ENCODE data around the gene INO80C. TPM values are rescaled to one million over a fixed set of nuclear protein-coding genes. Genes with fewer than 3 reads are reported as not detected.
"Not testable (repeated sequence)": the region's sequence is repeated elsewhere in the genome, so short reads cannot be mapped to it uniquely, and the experiment has no call there.

Gene INO80C
- total RNA-seq, 4 donors from 2014 or later: 5.3 to 6.4 (median 5.5) TPM

DNA sequence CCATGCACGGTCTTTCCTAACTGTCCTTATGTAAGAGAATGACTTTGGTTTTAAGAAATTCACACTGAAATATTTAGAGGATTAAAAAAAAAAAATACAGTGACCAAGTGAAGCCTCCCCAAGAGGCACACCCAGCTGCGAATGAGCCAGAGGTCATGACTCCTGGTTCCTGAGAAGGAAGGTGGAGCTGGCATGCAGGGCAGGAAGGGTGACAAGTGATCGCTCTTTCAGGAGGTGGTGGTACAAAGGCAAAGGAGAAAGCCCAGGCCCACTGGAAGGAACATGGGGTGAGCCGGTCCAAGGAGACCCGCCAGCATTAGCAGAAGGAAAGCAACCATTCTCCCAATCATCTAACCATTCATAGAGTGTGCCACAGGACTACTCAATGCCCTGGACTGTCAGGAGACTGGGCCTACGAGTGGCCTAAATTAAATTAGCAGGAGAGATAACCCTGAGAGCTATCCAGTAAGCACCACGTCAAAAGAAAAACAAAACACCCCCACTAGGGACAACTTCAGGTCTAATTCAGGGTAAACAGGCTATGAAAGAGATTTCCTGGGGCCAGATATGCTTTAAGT lies 7.8 kb downstream of the INO80C start:
- no peak for DNase-seq
- peak overlapping the region in 1 of 4 donors; percentile 33 for H3K27ac ChIP-seq
- ATAC-seq: no peak
- no peak for TF ChIP-seq POLR2A (IDR thresholded peaks at IDR 0.05)
- TF ChIP-seq, protein P1, sequence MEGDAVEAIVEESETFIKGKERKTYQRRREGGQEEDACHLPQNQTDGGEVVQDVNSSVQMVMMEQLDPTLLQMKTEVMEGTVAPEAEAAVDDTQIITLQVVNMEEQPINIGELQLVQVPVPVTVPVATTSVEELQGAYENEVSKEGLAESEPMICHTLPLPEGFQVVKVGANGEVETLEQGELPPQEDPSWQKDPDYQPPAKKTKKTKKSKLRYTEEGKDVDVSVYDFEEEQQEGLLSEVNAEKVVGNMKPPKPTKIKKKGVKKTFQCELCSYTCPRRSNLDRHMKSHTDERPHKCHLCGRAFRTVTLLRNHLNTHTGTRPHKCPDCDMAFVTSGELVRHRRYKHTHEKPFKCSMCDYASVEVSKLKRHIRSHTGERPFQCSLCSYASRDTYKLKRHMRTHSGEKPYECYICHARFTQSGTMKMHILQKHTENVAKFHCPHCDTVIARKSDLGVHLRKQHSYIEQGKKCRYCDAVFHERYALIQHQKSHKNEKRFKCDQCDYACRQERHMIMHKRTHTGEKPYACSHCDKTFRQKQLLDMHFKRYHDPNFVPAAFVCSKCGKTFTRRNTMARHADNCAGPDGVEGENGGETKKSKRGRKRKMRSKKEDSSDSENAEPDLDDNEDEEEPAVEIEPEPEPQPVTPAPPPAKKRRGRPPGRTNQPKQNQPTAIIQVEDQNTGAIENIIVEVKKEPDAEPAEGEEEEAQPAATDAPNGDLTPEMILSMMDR (IDR thresholded peaks at IDR 0.05 in 4 of 5, conservative IDR thresholded peaks at IDR 0.05 in 1 of 5): no peak
- in situ Hi-C loops (cut with MboI; ENCODE audit: low sequenced_read_pairs in 4 of 4): loop anchor here in 1 of 4 donors (10.0 kb wide), 1 partner anchor 95 kb away; the partner anchor contains the start of gene GALNT1
- H3K4me3 ChIP-seq: no peak overlapping the region
- no peaks in the 10 kb centered on the region for H3K36me3 ChIP-seq
- intact Hi-C loops (cut with DNase I; ENCODE audit: low total_unique reads): no loop called here
- H3K9me3 ChIP-seq: no peaks in the 10 kb centered on the region
- no peaks in the 10 kb centered on the region for H3K27me3 ChIP-seq
- peaks cover 0 to 9% of the 10 kb centered on the region in 2 donors for H3K4me1 ChIP-seq

DNA sequence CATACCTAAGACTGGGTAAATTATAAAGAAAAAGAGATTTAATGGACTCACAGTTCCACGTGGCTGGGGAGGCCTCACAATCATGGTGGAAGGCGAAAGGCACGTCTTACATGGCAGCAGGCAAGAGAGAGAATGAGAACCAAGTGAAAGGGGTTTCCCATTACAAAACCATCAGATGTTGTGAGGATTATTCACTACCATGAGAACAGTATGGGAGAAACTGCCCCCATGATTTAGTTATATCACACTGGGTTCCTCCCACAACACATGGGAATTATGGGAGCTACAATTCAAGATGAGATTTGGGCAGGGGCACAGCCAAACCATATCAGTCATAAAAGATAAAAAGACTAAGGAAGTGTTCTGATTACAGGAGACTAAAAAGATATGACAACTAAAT lies 8.5 kb downstream of the INO80C start:
- ATAC-seq; H3K27ac ChIP-seq; H3K36me3 ChIP-seq; H3K27me3 ChIP-seq; in situ Hi-C loops (cut with MboI; ENCODE audit: low sequenced_read_pairs in 4 of 4); H3K9me3 ChIP-seq; intact Hi-C loops (cut with DNase I; ENCODE audit: low total_unique reads); H3K4me3 ChIP-seq; DNase-seq; H3K4me1 ChIP-seq: not testable (repeated sequence)

DNA sequence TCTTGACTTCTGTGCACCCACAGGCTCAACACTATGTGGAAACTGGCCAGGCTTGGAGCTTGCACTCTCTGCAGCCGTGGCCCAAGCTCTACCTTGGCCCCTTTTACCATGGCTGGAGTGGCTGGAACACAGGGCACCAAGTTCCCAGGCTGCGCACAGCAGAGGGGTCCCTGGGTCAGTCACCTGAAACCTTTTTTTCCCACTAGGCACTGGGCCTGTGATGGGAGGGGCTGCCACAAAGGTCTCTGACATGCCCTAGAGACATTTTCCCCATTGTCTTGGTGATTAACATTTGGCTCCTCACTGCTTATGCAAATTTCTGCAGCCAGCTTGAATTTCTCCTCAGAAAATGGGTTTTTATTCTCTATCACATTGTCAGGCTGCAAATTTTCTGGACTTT lies 9.4 kb downstream of the INO80C start:
- not testable (repeated sequence) for ATAC-seq

DNA sequence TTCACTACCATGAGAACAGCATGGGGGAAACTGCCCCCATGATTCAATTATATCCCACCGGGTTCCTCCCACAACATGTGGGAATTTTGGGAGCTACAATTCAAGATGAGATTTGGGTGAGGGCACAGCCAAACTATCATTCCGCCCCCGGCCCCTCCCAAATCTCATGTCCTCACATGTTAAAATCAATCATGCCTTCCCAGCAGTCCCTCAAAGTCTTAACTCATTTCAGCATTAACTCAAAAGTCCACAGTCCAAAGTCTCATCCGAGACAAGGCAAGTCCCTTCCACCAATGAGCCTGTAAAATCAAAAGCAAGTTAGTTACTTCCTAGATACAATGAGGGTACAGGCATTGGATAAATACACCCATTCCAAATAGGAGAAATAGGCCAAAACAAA lies 10.2 kb downstream of the INO80C start:
- in situ Hi-C loops (cut with MboI; ENCODE audit: low sequenced_read_pairs in 4 of 4); H3K27me3 ChIP-seq; H3K36me3 ChIP-seq; ATAC-seq; intact Hi-C loops (cut with DNase I; ENCODE audit: low total_unique reads); H3K4me3 ChIP-seq; H3K4me1 ChIP-seq; DNase-seq; H3K27ac ChIP-seq; H3K9me3 ChIP-seq: not testable (repeated sequence)

More for the DNA sequence above, 9.4 kb downstream of the INO80C start:
- DNase-seq; H3K27me3 ChIP-seq; H3K4me1 ChIP-seq; in situ Hi-C loops (cut with MboI; ENCODE audit: low sequenced_read_pairs in 4 of 4); H3K36me3 ChIP-seq; intact Hi-C loops (cut with DNase I; ENCODE audit: low total_unique reads); H3K27ac ChIP-seq; H3K4me3 ChIP-seq; H3K9me3 ChIP-seq: not testable (repeated sequence)

DNA sequence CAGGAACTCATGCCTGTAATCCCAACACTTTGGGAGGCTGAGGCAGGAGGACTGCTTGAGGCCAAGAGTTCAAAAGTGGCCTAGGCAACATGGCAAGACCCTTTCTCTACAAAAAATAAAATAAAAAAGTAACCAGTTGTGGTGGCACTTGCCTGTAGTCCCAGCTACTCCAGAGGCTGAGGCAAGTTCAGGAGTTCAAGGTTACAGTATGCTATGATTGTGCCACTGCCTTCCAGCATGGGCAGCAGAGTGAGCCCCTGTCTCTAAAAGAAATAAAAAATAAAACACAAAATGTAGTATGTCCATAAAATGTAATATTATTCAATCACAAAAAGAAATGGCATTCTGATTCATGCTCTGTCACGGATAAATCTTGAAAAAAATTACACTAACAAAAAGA lies 11.9 kb downstream of the INO80C start:
- intact Hi-C loops (cut with DNase I; ENCODE audit: low total_unique reads): no loop called here
- no peak overlapping the region for H3K4me3 ChIP-seq

DNA sequence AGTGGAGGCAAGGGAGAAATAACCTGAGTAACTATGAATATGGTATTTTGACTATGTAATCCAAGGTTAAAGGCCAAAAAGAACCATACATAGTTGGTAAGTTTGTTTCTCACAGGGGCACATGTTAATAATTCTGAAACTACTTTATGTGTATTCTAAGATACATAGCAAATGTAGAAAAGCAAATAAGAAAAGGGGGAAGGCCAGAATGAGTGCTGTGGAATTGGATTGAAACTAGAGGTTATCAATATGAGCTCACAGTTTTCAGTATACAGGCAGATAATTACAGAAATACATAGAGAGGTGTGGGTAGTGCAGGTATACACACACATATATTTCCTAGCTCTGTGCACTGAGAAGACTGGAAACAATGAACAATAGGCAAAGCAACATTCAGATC lies 13.7 kb downstream of the INO80C start:
- intact Hi-C loops (cut with DNase I; ENCODE audit: low total_unique reads) (no loop called here), in situ Hi-C loops (cut with MboI; ENCODE audit: low sequenced_read_pairs in 4 of 4) (no loop called here)
- Histone ChIP-seq H3K27me3 (no peaks in the 10 kb centered on the region), H3K27ac (no peak overlapping the region), H3K4me3 (no peak overlapping the region), H3K36me3 (no peaks in the 10 kb centered on the region), H3K4me1 (peaks cover 0 to 6% of the 10 kb centered on the region in 2 donors), H3K9me3 (no peaks in the 10 kb centered on the region)
- DNase-seq: no peak
- no peak for TF ChIP-seq POLR2A (IDR thresholded peaks at IDR 0.05)
- TF ChIP-seq, protein P1 (IDR thresholded peaks at IDR 0.05 in 4 of 5, conservative IDR thresholded peaks at IDR 0.05 in 1 of 5): no peak
- no peak for ATAC-seq

More for the DNA sequence above, 11.9 kb downstream of the INO80C start:
- DNase-seq: no peak
- no peaks in the 10 kb centered on the region for H3K27me3 ChIP-seq
- in situ Hi-C loops (cut with MboI; ENCODE audit: low sequenced_read_pairs in 4 of 4): no loop called here
- H3K4me1 ChIP-seq: no peaks in the 10 kb centered on the region
- H3K36me3 ChIP-seq: no peaks in the 10 kb centered on the region
- ATAC-seq: no peak
- H3K27ac ChIP-seq: no peak overlapping the region
- no peaks in the 10 kb centered on the region for H3K9me3 ChIP-seq
- TF ChIP-seq, protein P1 (IDR thresholded peaks at IDR 0.05 in 4 of 5, conservative IDR thresholded peaks at IDR 0.05 in 1 of 5): no peak
- TF ChIP-seq POLR2A (IDR thresholded peaks at IDR 0.05): no peak

Data from gastrocnemius medialis (tissue), 4 donors.